Nephron (organoid): ENCODE measurements around the gene ISCU.

Experiments used
- H3K27ac Mint-ChIP-seq, 3 experiments: 2 replicates each; pipeline ENCODE4 v1.8.0; 2020; ENCODE audit warnings: mixed read lengths in 3 of 3, mild to moderate bottlenecking in 2 of 3, moderate library complexity in 1 of 3
- H3K27me3 Mint-ChIP-seq: 2 replicates; pipeline ENCODE4 v1.8.0; 2021; ENCODE audit warnings: low read depth, mild to moderate bottlenecking, moderate library complexity, mixed read lengths
- H3K36me3 Mint-ChIP-seq: 2 replicates; pipeline ENCODE4 v1.8.0; 2020; ENCODE audit warnings: low read depth, mixed read lengths
- H3K4me1 Mint-ChIP-seq: 2 replicates; pipeline ENCODE4 v1.8.0; 2020; ENCODE audit warnings: mixed read lengths
- H3K4me3 Mint-ChIP-seq, 3 experiments: 2 replicates each; pipeline ENCODE4 v1.8.0; 2020; ENCODE audit warnings: mild to moderate bottlenecking in 3 of 3, mixed read lengths in 3 of 3, moderate library complexity in 2 of 3
- H3K9me3 Mint-ChIP-seq: 2 replicates; pipeline ENCODE4 v1.8.0; 2020; ENCODE audit warnings: mixed read lengths
- TF ChIP-seq, protein P1 (sequence below), 3 experiments: fragments of 200-600 bp; sonication (generic); IDR thresholded peaks; one replicate each; pipeline ENCODE4 v1.5.0; 2021; ENCODE audit warnings: antibody characterized with exemption in 3 of 3; ENCODE audit not compliant: unreplicated experiment in 3 of 3

Gene ISCU

DNA sequence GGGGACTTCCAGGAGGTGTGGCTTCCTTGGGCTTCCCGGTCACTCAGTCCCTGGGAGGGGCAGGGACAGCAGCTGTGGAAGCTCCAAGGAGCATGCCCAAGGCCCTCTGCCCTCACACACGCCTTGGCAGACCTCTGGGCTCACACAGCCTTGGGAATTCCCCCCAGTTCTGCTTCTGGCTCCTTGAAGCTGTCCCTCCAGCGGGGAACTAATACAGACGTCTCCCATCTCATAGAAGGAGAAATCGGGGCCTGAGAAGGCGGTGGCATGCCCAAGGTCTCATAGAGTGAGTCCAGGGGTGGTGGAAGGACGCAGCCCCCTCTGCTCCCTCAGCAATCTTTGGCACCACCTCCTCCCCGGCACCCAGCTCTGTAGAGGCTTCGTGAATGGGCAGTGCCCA is 51.2 kb downstream of the ISCU start:
- no peaks in the 10 kb centered on the region for H3K9me3 Mint-ChIP-seq
- H3K27me3 Mint-ChIP-seq, result no peaks in the 10 kb centered on the region
- H3K4me1 Mint-ChIP-seq, result peaks cover 40% of the 10 kb centered on the region
- H3K36me3 Mint-ChIP-seq, result peaks cover 5% of the 10 kb centered on the region
- TF ChIP-seq, protein P1, sequence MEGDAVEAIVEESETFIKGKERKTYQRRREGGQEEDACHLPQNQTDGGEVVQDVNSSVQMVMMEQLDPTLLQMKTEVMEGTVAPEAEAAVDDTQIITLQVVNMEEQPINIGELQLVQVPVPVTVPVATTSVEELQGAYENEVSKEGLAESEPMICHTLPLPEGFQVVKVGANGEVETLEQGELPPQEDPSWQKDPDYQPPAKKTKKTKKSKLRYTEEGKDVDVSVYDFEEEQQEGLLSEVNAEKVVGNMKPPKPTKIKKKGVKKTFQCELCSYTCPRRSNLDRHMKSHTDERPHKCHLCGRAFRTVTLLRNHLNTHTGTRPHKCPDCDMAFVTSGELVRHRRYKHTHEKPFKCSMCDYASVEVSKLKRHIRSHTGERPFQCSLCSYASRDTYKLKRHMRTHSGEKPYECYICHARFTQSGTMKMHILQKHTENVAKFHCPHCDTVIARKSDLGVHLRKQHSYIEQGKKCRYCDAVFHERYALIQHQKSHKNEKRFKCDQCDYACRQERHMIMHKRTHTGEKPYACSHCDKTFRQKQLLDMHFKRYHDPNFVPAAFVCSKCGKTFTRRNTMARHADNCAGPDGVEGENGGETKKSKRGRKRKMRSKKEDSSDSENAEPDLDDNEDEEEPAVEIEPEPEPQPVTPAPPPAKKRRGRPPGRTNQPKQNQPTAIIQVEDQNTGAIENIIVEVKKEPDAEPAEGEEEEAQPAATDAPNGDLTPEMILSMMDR (IDR thresholded peaks at IDR 0.05; ENCODE audit: unreplicated experiment in 3 of 3), result no peak
- H3K4me3 Mint-ChIP-seq, result no peak overlapping the region
- H3K27ac Mint-ChIP-seq, result peak overlapping the region in 2 of 3 experiments; percentile 69 to 72

DNA sequence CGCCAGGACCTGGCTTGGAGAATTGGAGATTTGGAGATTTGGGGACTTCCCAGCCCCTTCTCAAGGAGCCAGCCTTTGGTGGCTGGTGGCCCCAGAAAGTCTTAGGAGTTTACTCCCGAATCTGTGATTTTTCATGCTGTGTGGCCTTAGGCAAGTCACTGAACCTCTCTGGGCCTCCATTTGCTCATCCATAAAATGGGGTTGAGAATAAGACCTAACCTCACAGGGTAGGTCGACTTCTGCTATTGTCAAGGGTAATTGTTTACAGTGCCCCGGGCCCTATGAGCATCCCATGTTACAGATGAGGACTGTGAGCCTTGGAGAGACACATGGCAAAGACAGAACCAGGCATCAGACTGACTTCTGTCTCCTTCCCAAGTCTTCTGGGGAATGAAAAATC is 51.6 kb downstream of the ISCU start:
- no peaks in the 10 kb centered on the region for H3K27me3 Mint-ChIP-seq
- no peaks in the 10 kb centered on the region for H3K9me3 Mint-ChIP-seq
- TF ChIP-seq, protein P1 (IDR thresholded peaks at IDR 0.05; ENCODE audit: unreplicated experiment in 3 of 3), result no peak
- no peak overlapping the region for H3K27ac Mint-ChIP-seq
- peaks cover 39% of the 10 kb centered on the region for H3K4me1 Mint-ChIP-seq
- no peak overlapping the region for H3K4me3 Mint-ChIP-seq
- H3K36me3 Mint-ChIP-seq, result peaks cover 5% of the 10 kb centered on the region

DNA sequence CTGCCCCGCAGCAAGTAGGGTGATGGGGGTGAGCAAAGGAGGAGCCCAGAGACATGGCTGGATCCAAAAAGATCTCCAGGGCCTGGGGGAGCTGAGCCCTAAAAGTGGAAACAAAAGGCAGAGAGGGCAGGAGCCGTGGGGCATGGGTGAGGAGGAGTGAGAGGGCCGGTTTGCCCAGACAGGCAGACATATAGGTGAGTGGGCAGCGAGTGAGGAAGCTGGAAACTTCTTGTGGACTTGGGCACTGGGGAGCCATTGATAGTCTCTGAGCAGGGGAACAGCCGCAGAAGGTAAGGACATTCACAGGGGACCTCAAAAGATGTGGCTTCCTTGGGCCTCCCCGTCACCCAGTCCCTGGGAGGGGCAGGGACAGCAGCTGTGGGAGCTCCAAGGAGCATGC is 52.2 kb downstream of the ISCU start:
- no peak overlapping the region for H3K4me3 Mint-ChIP-seq
- H3K36me3 Mint-ChIP-seq, result peaks cover 5% of the 10 kb centered on the region
- TF ChIP-seq, protein P1 (IDR thresholded peaks at IDR 0.05; ENCODE audit: unreplicated experiment in 3 of 3), result no peak
- H3K9me3 Mint-ChIP-seq, result no peaks in the 10 kb centered on the region
- peak overlapping the region in 1 of 3 experiments; percentile 46 for H3K27ac Mint-ChIP-seq
- peaks cover 39% of the 10 kb centered on the region for H3K4me1 Mint-ChIP-seq
- no peaks in the 10 kb centered on the region for H3K27me3 Mint-ChIP-seq

DNA sequence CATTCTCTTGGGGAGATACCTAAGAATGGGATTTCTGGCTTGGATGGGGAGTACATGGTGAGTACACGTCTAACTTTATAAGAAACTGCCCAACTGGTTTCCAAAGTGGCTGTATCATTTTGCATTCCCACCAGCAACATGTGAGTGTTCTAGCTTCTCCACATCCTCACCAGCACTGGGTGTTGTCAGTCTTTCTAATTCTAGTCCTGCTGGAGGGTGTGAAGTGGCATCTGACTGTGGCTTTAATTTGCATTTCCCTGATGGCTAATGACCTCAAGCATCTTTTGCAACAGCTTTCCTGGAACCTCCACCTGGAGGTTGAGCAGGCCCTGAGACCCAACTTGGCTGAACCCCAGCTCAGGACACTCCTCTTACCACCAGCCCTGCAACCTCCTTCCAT is 53.5 kb downstream of the ISCU start:
- Mint-ChIP-seq H3K36me3 (peaks cover 5% of the 10 kb centered on the region), H3K27ac (peak overlapping the region in 1 of 3 experiments; percentile 29), H3K4me3 (no peak overlapping the region), H3K9me3 (no peaks in the 10 kb centered on the region), H3K27me3 (no peaks in the 10 kb centered on the region), H3K4me1 (peaks cover 31% of the 10 kb centered on the region)
- TF ChIP-seq, protein P1 (IDR thresholded peaks at IDR 0.05; ENCODE audit: unreplicated experiment in 3 of 3), result no peak

DNA sequence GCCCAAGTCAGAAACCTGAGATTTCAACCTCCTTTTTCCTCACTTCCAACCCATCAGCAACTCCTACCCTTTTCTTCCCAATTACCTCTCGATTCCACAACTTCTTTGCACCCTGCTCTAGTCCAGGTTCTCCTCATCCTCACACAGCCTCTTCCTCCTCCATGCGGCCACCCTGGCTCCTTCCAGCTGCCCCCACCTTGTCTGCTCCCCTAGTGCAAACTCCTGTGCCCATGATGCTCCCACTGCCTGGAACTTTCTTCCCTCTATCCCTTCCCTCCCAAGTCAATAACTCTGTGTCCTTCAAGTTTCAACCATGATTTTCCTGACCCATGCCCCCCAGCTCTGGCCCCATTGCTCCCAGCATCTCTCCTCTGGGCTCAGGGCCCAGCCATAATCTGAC is 54.0 kb downstream of the ISCU start:
- Mint-ChIP-seq H3K36me3 (peaks cover 5% of the 10 kb centered on the region), H3K27ac (no peak overlapping the region), H3K27me3 (no peaks in the 10 kb centered on the region), H3K4me1 (peaks cover 27% of the 10 kb centered on the region), H3K4me3 (no peak overlapping the region), H3K9me3 (no peaks in the 10 kb centered on the region)
- TF ChIP-seq, protein P1 (IDR thresholded peaks at IDR 0.05; ENCODE audit: unreplicated experiment in 3 of 3), result no peak

DNA sequence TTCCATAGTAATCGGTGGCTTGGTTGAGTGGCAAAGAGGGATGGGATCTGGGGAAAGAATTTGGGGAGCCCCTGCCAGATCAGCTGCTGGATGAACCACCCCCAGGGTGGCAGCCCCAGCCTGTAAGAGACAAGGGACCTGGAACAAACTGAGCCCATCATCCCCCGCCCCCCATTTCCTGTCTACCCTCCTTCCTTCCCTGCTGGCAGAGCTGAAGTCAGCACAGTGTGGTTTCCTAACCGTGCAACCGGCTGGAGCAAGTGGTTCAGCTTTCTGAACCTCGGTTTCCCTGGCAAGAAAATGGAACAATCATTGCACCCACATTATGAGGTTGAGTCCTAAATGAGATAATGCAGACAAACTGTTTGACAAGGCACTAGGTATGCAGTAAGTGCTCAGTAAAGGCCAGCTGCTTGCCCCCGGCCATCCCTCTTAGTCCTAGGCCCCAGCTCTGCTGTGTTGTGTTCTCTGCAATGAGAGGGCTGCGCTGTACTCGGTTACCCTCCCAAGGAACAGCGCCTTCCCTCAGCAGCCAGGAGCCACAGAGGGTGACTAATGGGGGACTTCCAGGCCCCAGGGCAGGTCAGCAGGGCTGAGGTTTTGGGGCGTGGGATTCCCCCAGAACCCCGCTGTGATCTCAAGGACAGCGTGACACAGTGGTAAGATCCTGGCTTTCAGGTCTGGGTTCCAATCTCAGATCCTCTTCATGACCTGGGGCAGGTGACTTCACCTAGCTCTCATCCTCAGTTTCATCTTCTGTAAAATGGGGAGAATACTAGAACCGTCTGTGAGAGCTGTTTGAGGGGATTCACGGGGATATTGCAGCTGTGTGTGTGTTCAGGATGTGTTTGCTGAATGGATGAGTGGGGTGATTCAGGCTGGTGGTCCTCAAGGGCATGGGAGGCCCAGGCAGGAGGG is 54.8 kb downstream of the ISCU start:
- Mint-ChIP-seq H3K9me3 (no peaks in the 10 kb centered on the region), H3K27ac (no peak overlapping the region), H3K27me3 (no peaks in the 10 kb centered on the region), H3K4me1 (peaks cover 19% of the 10 kb centered on the region), H3K36me3 (peaks cover 5% of the 10 kb centered on the region), H3K4me3 (no peak overlapping the region)
- TF ChIP-seq, protein P1 (IDR thresholded peaks at IDR 0.05; ENCODE audit: unreplicated experiment in 3 of 3), result no peak
